Spleen (tissue), 7 donors: Measurements from ENCODE around the gene SETBP1.

Source experiments
- POLR2A ChIP-seq, 3 donors: fragments of 450-650 bp; IDR thresholded peaks; one replicate each; pipeline ENCODE4 v1.5.1; 2017; ENCODE audit warnings: antibody characterized with exemption in 3 of 3, mild to moderate bottlenecking in 1 of 3
- TF ChIP-seq, protein P1 (sequence below), 11 experiments: fragments of 200-600 bp in 7 of 11; fragments of 450-650 bp in 4 of 11; sonication (generic) in 4 of 11; IDR thresholded peaks in 8 of 11; conservative IDR thresholded peaks in 3 of 11; 1 replicate in 7 of 11; 2 replicates in 4 of 11; pipeline versions ENCODE4 v1.4.0 to v1.8.0; 2016 to 2021; ENCODE audit warnings: antibody characterized with exemption in 11 of 11, inconsistent platforms in 4 of 11, mild to moderate bottlenecking in 1 of 11
- donor health status: DM: no; HTN: no; CAD: no; lungs with moderate emphysema.
- donor health status: DM: no; HTN: no; CAD: no.
- donor health status: DM: no; HTN: no; CAD: no.

DNA sequence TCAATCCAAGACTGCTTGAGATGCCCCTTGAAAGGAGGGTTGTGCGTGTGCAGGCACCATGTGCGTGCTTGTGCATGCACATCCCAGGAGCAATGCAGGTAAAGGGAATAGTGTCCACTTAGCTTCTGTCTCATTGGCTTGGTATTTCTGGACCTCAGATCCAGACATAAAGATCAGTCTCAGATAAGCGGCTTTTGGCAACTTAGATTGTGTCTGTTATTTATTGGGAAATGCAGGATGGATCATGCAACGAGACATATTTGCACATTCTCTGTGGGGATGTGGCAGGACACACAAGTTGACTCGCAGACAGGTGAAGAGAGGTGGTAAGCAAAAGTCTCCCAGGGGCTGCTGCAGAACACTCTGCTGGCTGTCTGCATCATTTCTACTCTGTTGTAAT is 67.9 kb downstream of the SETBP1 start:
- TF ChIP-seq, protein P1, sequence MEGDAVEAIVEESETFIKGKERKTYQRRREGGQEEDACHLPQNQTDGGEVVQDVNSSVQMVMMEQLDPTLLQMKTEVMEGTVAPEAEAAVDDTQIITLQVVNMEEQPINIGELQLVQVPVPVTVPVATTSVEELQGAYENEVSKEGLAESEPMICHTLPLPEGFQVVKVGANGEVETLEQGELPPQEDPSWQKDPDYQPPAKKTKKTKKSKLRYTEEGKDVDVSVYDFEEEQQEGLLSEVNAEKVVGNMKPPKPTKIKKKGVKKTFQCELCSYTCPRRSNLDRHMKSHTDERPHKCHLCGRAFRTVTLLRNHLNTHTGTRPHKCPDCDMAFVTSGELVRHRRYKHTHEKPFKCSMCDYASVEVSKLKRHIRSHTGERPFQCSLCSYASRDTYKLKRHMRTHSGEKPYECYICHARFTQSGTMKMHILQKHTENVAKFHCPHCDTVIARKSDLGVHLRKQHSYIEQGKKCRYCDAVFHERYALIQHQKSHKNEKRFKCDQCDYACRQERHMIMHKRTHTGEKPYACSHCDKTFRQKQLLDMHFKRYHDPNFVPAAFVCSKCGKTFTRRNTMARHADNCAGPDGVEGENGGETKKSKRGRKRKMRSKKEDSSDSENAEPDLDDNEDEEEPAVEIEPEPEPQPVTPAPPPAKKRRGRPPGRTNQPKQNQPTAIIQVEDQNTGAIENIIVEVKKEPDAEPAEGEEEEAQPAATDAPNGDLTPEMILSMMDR (IDR thresholded peaks at IDR 0.05 in 8 of 11, conservative IDR thresholded peaks at IDR 0.05 in 3 of 11): no peak
- no peak for TF ChIP-seq POLR2A (IDR thresholded peaks at IDR 0.05)
